GM20000 (cell line): ENCODE data around the gene ZNF189.
A peak's percentile ranks its signal among the peaks of the same experiment; 100 is the strongest.

Experiments used
- DNase-seq: peaks from one replicate; pipeline ENCODE4 v3.0.0; 2012; ENCODE audit warnings: low spot score
- CTCF ChIP-seq: IDR thresholded peaks from 2 replicates; pipeline ENCODE4 v1.5.1; 2012; ENCODE audit warnings: mild to moderate bottlenecking, control low read depth; ENCODE audit errors: extremely low read depth, missing control alignments

ZNF189 gene

DNA sequence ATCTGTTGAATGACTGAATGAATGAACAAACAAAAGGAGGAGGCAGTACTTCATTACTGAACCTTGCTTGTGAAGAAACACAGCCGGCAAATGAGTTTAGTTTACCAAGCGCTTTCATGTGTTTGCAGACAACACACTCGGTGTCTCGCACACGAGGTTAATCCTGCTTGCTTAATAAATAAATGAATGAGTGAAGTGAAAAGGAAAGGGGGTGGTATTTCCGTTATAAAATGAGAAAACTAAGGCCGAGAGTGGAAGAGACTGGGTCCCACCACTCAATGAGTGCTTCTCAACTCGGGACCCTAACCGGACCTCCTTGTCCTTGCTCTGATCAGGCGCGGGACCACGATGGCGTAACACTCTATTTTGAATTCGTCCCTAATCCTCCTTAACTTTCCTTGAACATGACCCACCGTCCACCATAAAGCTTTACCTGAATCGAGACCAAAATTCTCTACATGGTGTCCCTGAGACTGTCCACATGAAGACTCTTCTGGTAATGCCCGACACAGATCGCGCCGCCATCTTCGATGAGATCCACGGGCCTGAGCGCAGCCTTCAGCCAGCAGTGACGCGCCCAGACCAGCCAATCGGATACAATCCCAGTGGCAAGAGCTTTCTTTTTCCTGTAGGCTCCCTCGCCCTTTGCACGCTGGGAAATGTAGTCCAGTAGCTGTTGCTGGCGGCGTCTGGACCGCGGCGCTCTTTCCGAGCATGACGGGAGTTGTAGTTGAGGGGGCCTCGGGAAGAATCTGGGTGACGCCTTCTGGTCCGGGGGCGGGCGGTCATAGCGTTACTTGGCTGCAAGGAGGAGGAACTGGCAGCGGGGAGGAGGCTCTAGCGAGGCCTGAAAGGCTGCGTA, at the start of gene ZNF189, which contains the start of gene MRPL50:
Gene ZNF189, plus strand, starts transcription at position 784 of the 862 bp plus-strand sequence. CDS start 306 bp downstream, outside the sequence.
Gene MRPL50, minus strand, starts transcription at position 551 of the 862 bp plus-strand sequence. Its CDS starts 26 bp downstream, at position 525.
- no peak for TF ChIP-seq CTCF
- peak; percentile 89 for DNase-seq

- no peak for DNase-seq
- no peak for TF ChIP-seq CTCF
These were observed 48.4 kb upstream of the ZNF189 start for GRCh38 chr9:101350285-101350684.

DNA sequence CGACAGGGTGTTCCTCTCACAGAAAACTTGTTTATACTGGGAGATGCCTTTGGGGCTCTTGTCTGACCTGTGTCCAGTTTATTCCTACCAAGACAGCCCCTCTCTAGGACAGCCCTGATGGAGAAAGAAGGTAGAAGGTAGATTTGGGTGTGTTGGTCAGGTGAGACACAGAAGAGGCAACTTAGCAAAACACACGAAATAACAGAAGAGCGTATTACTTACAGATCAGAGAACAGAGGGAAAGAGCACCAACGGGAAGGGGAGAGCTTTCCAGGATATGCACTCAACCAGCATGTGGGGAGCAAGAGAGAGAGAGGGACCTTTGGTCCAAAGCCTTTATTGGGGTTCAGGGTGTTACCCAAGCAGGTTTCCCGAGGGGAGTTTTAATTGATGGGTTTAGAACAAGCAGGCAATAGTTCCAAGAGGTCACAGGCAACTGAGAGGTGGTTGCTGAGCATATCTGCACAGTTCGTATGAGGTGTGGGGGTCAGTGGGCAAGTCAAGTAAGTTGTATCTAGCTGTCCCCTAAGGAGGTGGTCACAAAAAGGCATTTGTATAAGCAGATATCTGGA, 45.7 kb upstream of the ZNF189 start:
- no peak for TF ChIP-seq CTCF
- no peak for DNase-seq

GRCh38 chr9:101353683-101354082, 45.0 kb upstream of the ZNF189 start:
- DNase-seq: no peak
- TF ChIP-seq CTCF: no peak

- no peak for TF ChIP-seq CTCF
- no peak for DNase-seq
These were observed 44.4 kb upstream of the ZNF189 start for GRCh38 chr9:101354143-101354764.

DNA sequence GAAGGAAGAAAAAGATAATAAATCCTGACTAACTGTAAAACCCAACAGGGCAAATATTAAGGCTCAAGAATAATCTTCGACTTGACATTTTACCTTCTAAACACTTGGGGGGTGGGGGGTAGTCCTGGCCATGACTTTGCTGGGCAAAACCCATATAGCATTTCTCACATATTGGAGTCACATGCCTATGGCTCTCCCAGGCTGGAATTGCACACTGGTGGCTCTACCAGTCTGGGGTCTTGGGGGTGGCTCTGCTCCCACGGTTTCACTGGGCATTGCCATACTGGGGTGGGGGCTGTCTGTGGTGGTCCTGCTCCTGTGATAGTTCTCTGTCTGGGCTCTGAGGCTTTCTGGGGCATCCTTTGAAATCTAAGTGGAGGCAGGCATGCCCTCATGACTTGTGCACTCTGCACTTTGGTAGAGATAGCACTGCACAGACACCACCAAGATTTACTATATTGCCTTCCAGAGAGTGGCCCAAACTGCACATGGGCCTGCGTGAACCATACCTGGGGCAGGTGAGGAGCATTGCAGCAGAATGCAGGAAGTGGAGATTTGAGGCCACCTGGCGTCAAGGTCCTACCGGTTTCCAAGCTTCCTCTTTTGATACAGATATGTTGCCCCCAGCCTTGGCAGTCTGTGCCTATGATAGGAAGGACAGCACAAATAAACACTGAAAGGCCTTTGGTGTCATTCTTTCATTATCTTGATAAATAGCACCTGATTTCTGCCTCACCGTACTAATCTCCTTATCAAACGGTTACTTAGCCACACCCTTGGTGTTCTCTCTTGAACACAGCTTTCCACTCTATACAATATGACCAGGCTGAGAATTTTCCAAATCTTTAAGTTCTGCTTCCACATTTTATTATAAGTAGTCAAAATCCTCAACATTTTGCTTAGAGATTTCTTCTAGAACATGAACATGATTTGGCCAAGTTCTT, 43.6 kb upstream of the ZNF189 start:
- no peak for DNase-seq
- TF ChIP-seq CTCF: no peak
